T-helper 22 cell (primary cell): ENCODE data around the gene VPS4A.
"Not testable (repeated sequence)": the region's sequence is repeated elsewhere in the genome, so short reads cannot be mapped to it uniquely, and the experiment has no call there.

ENCODE experiments used
- DNase-seq: peaks from one replicate; pipeline ENCODE4 v3.0.0-alpha.2; 2020; ENCODE audit warnings: low read depth

The VPS4A gene

DNA sequence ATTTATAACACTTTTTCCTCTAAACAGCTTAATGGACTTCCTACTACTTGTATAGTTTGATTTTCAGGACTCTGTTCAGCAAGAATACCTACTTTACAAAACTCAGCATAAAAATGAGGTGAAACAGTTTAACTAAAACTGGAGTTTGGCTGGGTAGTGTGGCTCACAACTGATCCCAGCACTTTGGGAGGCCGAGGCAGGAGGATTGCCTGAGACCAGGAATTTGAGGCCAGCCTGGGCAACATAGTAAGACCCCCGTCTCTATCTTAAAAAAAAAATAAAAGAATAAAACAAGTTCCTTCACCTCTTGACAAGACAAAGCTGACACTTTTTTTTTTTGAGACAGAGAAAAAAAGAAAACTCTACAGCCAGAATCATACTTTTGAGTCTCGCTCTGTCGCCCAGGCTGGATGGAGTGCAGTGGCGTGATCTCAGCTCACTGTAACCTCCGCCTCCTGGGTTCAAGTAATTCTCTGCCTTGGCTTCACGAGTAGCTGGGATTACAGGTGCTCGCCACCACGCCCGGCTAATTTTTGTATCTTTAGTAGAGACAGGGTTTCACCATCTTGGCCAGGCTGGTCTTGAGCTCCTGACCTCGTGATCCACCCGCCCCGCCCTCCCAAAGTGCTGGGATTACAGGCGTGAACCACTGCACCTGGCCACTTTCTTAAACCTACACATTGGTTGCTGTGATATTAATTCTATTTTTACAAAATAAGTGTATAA, 16.6 kb downstream of the VPS4A start:
- no peak for DNase-seq

DNA sequence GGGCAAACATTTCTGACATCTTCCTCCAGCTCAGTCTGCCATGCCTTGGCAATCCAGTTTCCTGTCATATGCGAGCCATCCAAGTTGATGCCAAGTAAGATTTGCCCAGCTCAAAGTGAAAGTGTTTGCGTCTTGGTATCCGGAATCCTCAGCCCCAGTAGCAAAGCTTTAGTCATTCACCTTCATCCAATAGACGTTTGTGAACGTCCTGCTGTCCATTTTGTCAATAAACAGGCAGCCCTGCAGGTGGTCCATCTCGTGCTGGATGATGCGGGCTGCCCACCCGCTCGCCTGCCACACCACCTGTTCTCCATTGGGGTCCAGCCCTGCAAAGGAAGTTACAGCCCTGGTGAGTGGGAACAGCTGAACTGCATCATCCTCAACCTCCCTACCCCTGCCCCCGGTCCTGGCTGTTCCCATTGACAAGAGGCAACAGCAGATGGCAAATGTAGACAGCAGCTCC, 17.7 kb downstream of the VPS4A start:
- DNase-seq = no peak

DNA sequence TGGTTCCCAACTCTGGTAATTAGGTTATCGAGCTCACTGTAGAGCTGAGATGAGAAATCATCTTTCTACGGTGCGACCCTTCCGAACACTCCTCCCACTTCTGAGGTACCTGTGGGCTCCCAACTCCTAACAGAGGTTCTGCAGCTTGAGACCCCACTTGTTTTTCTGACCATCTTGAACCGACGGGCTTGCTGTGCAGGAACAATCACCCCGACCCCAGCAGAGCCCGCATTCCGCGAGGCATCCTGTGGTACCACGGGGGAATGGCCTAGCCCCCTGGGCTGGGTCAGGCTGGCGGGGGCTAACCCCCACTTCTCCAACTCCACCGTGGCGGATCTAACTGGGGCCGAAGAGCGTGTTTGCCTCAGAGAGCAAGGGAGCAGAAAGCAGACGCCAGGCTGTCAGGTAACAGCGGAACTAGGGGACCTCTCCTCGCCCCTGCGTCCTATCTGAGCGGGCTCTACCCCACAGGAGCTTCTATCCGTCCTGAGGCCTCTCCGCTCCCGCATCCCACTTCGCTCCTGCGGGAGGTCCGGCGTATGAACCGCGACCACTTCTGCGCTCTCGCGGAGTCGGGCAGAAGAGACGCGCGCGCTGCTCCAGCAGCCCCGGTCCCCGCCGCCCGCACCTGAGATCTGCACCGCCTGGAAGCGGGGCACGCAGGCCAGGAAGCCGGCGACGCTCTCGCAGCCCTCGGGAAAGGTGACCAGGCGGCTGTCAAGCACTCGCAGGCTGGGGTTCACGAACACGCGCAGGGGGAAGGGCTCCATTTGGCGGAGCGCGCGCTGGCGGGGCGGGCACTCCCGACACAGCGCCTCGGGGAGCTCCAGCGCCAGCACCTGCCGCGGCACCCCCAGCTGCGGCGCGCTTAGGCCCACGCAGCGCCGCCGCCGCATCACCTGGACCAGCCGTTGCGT, 18.5 kb downstream of the VPS4A start:
- DNase-seq = no peak

DNA sequence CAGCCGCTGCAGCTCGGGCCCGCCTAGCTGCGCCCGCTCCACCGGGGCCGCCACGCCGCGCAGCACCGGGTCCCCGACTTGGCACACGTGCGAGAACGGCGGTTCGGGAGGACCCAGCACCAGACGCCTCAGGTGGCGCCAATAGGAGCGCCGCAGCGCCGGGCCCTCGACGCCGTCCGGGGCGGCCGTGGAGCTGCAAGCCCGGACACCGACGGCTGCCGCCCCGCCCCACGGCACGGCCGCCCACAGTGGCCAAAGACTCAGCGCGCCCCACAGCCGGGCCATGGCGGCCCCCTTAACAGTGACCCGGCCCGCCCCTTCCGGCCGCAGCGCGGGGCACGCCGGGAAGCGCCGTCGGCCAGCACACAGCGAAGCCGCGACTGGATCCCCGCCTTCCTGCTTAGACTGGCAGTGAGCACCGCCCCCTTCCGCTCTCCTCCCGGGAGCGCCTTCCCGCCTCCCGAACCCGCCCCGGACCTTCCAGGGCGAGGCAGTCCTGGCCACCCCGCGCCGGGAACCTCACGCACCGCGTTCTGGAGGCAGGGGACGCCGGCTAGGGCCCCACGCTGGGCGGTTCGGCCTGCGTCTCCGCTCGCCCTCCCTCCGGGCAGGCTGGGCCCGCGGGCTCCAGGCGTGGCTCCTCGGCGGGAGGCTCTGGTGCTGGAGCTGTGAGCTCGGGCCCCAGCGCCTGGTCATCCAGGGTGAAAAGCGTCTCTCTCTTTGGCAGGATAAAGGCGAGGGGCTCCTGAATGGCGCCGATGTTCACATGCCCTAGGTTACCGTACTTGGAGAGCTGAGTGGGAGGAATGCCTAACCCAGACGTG, 19.3 kb downstream of the VPS4A start, which contains the start of gene PDF:
TSS of gene PDF (minus strand) at position 303 of the 824 bp plus-strand sequence. CDS start at position 285, 18 bp downstream.
- peak; percentile 83 for DNase-seq

DNA sequence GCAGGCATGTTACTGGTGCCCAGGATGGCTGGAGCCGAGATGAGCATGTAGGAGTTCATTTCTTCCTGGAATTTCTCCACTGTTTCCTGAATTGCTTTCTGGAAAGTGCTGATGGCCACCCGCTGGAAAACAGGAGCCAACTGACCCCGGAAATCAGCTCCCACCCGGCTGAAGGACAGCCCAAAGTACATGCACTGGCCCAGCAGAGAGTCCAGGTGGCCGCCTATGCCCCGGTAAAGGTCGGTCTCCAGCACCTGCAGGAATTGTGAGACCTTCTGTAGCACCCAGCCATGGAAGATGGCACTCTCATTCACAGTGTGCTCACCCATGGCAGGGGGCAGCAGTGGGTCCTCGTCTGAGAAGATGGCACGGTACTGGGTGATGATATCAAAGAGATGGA, 23.5 kb downstream of the VPS4A start:
- DNase-seq = no peak

DNA sequence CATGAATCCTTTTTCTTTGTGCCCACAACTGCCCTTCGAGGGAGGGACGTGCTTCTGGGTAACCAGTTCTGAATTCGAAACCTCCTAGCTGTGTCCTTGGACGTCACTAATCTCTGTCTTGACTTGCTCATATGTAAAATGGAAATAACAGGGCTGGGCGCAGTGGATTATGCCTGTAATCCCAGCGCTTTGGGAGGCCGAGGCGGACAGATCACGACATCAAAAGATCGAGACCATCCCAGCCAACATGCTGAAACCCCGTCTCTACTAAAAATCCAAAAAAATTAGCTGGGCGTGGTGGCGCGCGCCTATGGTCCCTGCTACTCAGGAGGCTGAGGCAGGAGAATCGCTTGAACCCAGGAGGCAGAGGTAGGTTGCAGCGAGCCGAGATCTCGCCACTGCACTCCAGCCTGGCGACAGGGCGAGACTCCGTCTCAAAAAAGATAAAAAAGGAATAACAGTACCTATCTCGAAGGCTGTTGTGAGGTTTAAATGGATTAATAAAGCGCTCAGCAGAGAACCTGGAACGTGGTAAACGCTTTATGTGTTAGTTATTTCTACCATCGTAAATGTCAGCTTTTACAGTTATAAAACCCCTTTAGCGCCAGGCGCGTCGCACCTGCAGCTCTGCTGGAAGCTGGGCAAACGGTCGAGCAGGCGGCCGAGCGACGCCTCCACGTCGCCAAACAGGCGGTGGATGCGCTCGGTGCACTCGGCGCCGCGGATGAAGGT, 27.6 kb downstream of the VPS4A start:
- DNase-seq = no peak

DNA sequence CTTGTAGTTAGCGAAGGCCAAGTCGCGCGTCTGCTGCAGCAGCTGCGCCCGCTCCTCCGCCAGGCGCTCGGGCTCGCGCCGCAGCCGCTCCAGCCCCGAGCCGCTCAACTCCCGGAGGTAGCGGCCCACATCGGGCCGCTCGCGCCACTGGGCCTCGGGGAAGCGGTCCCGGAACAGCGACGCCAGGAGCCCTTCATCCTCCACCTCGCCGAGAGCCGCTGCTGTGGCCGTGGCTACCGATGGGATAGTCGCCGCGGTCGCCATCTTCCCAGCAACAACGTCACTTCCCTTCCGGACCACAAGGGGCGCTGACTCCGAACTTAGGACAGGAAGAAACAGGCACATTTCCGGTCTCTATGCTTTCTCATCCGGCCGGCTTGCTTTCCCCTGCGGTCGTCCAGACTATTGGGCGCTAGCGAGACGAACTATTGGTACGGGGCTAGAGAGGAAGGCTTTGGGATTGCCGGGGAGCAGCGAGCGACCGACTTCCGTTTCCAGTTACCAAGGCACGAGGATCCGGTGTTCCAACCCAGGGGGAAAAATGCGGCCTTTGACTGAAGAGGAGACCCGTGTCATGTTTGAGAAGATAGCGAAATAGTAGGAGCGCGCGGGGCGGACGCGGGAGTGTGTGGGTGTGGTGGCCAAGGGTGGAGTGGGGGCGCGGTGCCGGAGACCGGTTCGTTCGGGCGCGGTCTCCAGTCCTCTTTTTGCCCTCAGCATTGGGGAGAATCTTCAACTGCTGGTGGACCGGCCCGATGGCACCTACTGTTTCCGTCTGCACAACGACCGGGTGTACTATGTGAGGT, 28.3 kb downstream of the VPS4A start, which contains the start of the genes COG8 and NIP7:
TSS of gene COG8 (minus strand) at position 276 of the 806 bp plus-strand sequence. CDS start at position 264, 12 bp downstream.
TSS of gene NIP7 (plus strand) at position 484 of the 806 bp plus-strand sequence. CDS start at position 542, 58 bp downstream.
- DNase-seq = peak; percentile 86

DNA sequence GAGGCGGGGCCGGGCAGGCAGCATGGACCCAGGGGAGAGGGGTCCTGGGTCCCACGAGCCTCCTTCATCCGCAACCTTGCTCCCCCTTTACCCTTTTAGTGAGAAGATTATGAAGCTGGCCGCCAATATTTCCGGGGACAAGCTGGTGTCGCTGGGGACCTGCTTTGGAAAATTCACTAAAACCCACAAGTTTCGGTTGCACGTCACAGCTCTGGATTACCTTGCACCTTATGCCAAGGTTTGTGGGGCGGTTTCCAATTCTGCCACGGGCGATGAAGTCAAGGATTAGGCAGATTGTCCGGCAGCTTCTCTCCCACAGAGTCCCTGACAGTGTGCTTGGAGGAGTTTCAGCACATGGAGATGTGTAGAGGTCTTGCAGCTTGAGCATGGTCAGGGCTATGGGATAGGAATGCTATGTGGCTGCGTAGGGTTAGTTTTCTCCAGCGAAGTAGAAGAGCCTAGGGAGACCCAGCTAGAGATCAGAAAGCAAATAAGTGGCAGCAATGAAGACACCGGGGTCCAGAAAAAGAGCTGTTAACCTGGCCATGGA, 29.0 kb downstream of the VPS4A start:
- DNase-seq = no peak

DNA sequence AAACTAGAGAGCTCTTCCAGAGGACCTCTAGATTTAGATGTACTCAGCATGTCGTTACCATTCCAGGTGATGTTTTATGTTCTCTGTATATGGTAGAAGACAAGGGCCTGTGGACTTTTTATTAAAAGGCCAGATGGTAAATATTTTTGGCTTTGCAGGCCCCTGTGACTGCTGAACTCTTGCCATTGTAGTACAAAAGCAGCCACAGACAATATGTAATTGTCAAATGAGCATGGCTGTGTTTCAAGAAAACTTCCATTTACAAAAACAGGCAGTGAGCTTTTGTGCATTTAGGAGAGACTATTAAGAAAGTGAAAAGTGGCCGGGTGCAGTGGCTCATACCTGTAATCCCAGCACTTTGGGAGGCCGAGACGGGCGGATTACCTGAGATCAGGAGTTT, 33.0 kb downstream of the VPS4A start:
- DNase-seq = no peak

DNA sequence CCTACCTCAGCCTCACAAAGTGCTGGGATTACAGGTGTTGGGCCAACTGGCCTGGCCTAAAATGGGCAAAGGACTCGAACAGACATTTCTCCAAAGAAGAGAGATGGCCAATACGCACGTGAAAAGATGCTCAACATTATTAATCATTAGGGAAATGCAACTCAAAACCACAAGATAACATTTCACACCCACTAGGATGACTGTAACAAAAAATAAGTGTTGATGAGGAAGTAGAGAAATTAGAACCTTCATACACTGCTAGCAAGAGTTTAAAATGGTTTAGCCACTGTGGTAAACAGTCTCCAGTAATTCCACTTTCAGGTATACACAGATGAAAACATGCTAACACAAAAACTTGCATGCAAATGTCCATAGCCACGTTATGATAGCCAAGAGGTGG, 34.8 kb downstream of the VPS4A start:
- DNase-seq = no peak

DNA sequence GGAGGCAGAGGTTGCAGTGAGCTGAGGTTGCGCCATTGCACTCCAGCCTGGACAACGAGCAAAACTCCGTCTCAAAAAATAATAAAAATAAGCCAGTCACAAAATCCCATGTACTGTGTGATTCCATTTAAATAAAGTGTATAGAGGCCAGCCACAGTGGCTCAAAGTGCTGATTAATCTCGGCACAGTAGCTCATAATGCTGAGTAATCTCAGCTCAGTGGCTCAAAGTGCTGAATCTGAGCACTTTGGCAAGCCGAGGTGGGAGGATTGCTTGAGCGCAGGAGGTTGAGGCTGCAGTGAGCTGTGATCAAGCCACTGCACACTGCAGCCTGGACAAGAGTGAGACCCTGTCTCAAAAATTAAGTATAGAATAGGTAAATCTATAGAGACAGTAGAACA, 35.5 kb downstream of the VPS4A start:
- DNase-seq = no peak

DNA sequence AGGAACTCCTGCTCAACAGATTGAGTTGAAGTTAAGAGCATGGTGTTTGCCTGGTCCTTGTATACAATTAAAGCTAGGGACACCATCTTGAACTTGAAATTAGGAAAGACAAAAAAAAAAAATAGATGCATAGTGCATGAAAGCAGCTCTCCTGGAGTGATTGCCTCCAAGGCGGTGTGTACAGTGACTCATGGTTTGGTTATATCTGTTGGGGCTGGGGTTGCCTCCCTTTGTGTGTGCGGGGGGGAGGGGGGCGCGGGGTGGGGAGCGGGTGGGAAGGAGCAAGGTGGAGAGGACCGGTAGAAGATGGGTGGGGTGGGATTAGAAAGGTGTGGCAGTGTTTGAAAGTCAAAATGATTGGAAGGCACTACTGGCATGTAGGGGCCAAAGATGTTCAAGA, 37.1 kb downstream of the VPS4A start:
- DNase-seq = no peak

DNA sequence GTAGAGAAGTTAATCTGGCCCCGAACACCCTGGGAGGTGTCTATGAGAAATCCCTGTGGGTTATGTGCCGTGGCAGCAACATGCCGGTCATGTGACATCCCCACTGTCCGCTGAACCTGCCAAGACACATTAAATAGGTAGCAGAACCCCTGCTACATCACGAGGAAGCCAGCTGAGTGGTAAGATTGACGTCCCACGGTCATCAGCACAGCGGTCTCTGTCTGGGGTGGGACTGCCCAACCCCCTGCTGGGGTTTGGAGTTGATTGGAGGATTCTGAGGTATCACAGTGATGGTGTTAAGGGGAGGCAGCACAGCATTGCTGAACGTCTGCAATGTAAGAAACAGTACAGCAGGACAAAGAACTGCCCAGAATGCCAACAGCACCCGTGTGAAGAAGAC, 38.4 kb downstream of the VPS4A start:
- DNase-seq = no peak

DNA sequence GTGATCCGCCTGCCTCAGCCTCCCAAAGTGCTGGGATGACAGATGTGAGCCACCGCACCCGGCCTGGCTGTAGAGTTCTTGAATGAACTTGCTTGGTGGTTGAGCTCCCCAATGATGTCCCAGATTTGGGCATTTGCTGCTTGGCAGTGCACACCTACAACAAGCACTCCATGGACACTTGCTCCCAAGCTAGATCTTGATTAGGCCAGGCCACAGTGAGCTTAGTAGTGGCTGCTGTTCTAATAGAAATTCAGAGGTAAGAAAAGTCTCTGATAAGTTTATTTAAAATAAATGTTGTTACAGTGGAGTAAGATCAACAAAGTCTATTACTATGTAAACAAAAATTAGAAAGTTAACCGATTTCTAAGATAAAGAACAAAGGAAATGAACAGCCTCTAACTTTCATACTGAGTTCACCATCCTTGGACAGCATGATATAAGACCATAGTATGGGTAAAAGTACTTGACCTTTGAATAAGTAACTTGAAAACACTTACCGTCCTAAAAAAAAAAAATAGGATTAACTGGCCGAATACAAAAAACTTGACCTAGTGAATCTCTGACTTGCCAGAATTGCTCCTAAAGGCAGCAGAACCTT, 39.5 kb downstream of the VPS4A start:
- DNase-seq = no peak

DNA sequence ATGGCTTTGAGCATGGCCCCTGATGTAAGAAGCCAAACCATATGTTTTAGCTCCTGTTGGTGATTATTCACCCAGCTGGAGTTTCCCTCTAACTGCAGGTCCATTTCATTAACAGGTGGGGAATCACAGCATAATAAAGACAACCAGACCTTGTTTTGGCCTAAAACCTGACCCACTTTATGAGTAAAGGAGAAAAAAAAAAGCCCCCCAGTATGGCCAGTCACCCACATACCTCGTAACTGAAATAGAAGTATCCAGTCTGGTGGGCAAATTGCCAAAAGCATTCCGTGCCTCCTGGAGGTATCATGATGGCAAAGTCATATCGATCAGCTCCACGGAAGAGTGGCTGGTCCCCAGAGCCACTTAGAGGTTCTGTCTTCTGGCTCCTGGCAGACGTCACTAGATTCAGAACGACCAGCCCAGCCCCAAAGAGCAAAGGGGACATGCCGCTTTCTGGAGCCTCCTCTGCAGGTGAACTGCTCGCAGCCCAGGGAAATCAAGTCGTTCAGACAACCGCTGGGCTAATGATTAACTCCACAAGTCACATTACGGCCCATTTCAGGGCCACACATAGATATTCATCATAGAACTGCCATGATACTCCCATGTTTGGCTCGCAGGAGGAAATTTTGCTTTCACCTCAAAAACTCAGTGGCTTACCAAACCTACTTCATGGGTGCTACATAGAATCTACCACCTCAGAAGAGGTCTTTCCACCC, 40.3 kb downstream of the VPS4A start, which contains the start of gene TMED6:
TSS of gene TMED6 (minus strand) at position 478 of the 719 bp plus-strand sequence. CDS start at position 445, 33 bp downstream.
- no peak for DNase-seq

DNA sequence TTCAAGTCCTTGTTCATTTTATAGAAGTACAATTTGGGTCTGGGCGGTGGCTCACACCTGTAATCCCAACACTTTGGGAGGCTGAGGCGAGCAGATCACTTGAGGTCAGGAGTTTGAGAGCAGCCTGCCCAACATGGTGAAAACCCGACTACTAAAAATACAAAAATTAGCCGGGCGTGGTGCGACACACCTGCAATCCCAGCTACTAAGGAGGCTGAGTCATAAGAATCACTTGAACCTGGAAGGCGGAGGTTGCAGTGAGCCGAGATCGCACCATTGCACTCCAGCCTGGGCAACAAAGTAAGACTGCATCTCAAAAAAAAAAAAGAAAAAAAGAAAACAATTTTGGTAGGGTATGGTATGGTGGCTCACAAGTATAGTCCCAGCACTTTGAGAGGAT, 48.9 kb downstream of the VPS4A start:
- DNase-seq = not testable (repeated sequence)

DNA sequence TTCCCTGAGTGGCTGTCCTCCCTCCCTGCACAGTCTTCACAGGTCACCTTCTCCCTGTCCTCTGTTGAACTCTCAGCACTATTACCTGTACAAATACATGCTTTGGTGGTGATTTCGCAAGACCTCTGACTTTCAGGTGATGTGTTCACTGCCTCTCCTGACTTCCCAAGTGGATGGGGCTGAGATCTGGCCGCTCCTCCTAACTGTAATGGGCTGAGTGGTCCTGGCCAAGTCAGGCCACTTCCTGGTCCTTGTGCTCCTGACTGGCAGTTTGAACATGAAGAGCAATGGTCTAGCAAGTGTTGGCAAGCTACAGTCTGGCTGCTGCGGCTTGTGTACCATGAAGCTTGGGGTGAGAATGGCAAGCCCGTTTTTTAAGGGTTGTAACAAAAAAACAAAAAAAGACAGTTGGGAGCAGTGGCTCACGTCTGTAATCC, 52.1 kb downstream of the VPS4A start:
- no peak for DNase-seq

DNA sequence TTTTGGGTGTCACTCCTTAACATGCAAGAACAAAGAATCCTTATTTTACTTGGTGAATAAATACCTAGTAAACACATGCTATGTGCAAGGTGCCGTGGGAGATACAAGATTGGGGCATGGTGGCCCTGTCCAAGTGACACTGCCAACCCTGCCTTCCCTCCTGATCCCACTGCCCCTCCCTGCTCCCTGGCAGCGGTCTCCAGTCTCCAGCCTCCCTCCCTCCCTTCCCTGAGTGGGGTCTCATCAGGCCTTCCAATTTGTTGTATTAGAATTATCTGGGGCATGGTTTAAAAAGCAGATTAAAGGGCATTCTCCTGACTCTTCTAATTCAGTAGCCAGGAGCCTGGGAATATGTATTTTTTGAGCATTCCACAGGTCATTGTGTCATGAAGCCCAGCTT, 52.9 kb downstream of the VPS4A start:
- no peak for DNase-seq

DNA sequence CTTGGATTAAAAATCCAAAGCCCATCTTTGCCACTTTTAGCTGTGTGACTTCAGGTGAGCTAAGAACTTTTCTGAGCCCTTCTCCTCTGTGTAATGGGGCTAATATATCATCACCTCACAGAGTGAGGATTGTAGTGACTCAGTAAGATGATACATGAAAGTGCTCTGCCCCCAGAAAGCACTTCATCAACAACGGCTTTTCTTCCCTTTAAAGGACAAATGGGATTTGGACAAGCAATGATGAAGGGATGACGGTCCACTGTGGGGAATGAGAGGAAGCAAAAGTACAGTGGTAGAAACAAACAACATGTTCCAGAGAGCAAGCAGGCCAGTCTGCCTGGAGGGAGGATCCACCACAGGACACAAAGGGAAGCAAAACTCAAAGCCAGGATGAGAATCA, 54.8 kb downstream of the VPS4A start:
- no peak for DNase-seq
